K562 (cell line): ENCODE measurements around the gene ARMH4. TPM values are rescaled to one million over a fixed set of nuclear protein-coding genes. Genes with fewer than 3 reads are reported as not detected.
A peak's percentile ranks its signal among the peaks of the same experiment; 100 is the strongest.

ENCODE experiments used
- ATAC-seq: fragments of 200-7000 bp; cut with Tn5 transposase; 3 replicates; pipeline ENCODE4 v1.9.1; 2020; ENCODE audit warnings: moderate library complexity
- BruUV-seq: library from RNA; stranded (reverse); fragments of 400-500 nt; replicated peaks from 2 replicates; lab custom pipeline; 2021; lab: Mats Ljungman, UMichigan
- CTCF ChIA-PET: fragments of 300-600 bp; formaldehyde crosslinking; extraction: SDS; loops from one replicate; lab custom pipeline; 2021; ENCODE audit warnings: low intra/inter-chr PET ratio; lab: Yijun Ruan, JAX
- POLR2A ChIA-PET: fragments of 300-600, 350-650 bp; sonication (Branson Sonifier 250); formaldehyde crosslinking; extraction: SDS; loops from one replicate; lab custom pipeline; 2021; ENCODE audit warnings: antibody characterized with exemption, inconsistent platforms; lab: Yijun Ruan, JAX
- DNase-seq, 4 experiments: peaks; one replicate each; pipeline versions ENCODE4 v3.0.0 to v3.0.0-alpha.2; 2011 to 2018; ENCODE audit warnings: low spot score in 3 of 4, mixed read lengths in 3 of 4; ENCODE audit errors: extremely low read depth in 1 of 4
- FAIRE-seq: peaks from 2 replicates; lab custom pipeline; 2011; peaks lifted over from hg19 to GRCh38; lab: Jason Lieb, UNC
- H2AFZ ChIP-seq: 2 replicates; pipeline ENCODE4 v1.6.0; 2011; ENCODE audit warnings: low read depth, low read length, control low read depth, inconsistent platforms
- H3K27ac ChIP-seq: fragments of 200-600 bp; 3 replicates; pipeline ENCODE4 v1.8.0; 2011; ENCODE audit warnings: low read depth, mild to moderate bottlenecking, control low read depth, inconsistent platforms, low read length, moderate library complexity, mixed read lengths; ENCODE audit errors: extremely low read depth
- H3K27me3 ChIP-seq, 2 experiments: fragments of 300-600 bp in 1 of 2; 2 replicates in 1 of 2; 3 replicates in 1 of 2; pipeline versions ENCODE4 v1.6.0 to v1.8.0; 2011; ENCODE audit warnings: inconsistent platforms in 2 of 2, low read length in 2 of 2, mild to moderate bottlenecking in 1 of 2, mixed read lengths in 1 of 2, moderate library complexity in 1 of 2; ENCODE audit not compliant: control insufficient read depth in 2 of 2, insufficient read depth in 2 of 2
- H3K36me3 ChIP-seq: fragments of 300-600 bp; 3 replicates; pipeline ENCODE4 v1.8.0; 2011; ENCODE audit warnings: mild to moderate bottlenecking, low read length, inconsistent platforms; ENCODE audit not compliant: control insufficient read depth, insufficient read depth
- H3K4me1 ChIP-seq, 2 experiments: fragments of 200-600 bp in 1 of 2; replicated peaks in 1 of 2; 2 replicates in 1 of 2; 3 replicates in 1 of 2; pipeline versions ENCODE4 v1.5.1 to v1.8.0; 2011; ENCODE audit warnings: inconsistent platforms in 2 of 2, low read length in 2 of 2, mild to moderate bottlenecking in 1 of 2, mixed read lengths in 1 of 2, moderate library complexity in 1 of 2; ENCODE audit not compliant: control insufficient read depth in 2 of 2, insufficient read depth in 2 of 2
- H3K4me2 ChIP-seq: 2 replicates; pipeline ENCODE4 v1.6.1; 2011; ENCODE audit warnings: low read length, control low read depth, inconsistent platforms, mixed read lengths; ENCODE audit not compliant: insufficient read depth
- H3K4me3 ChIP-seq: fragments of 200-600 bp; sonication (generic), shearing (Covaris generic); 2 replicates; pipeline ENCODE4 v1.5.1; 2016; ENCODE audit warnings: control low read depth, inconsistent platforms
- H3K79me2 ChIP-seq: fragments of 200-600 bp; 3 replicates; pipeline ENCODE4 v1.8.0; 2011; ENCODE audit warnings: low read length, inconsistent platforms; ENCODE audit not compliant: control insufficient read depth, insufficient read depth
- H3K9ac ChIP-seq, 2 experiments: 2 replicates each; pipeline versions ENCODE4 v1.6.0 to v1.6.1; 2011; ENCODE audit warnings: low read depth in 2 of 2, low read length in 2 of 2, control low read depth in 1 of 2, inconsistent platforms in 1 of 2, mild to moderate bottlenecking in 1 of 2, mixed read lengths in 1 of 2; ENCODE audit not compliant: insufficient read depth in 1 of 2
- H3K9me1 ChIP-seq: one replicate; pipeline ENCODE4 v1.6.0; 2011; ENCODE audit warnings: inconsistent platforms, mild to moderate bottlenecking, low read length, moderate library complexity; ENCODE audit not compliant: control insufficient read depth, insufficient read depth
- H3K9me3 ChIP-seq: replicated peaks from 2 replicates; pipeline ENCODE4 v1.5.1; 2011; ENCODE audit warnings: low read depth, low read length, inconsistent platforms; ENCODE audit not compliant: control insufficient read depth, insufficient read depth
- H4K20me1 ChIP-seq: replicated peaks from 2 replicates; pipeline ENCODE4 v1.6.1; 2011; ENCODE audit warnings: low read length, inconsistent platforms, mixed read lengths; ENCODE audit not compliant: control insufficient read depth, insufficient read depth
- EZH2 ChIP-seq: IDR thresholded peaks from 2 replicates; pipeline ENCODE4 v1.6.1; 2012; ENCODE audit warnings: low read depth, mild to moderate bottlenecking, inconsistent platforms, low read length, borderline replicate concordance
- MTA3 ChIP-seq: fragments of 450-650 bp; formaldehyde crosslinking; IDR thresholded peaks from 2 replicates; pipeline ENCODE4 v1.6.1; 2017; ENCODE audit warnings: mild to moderate bottlenecking, borderline replicate concordance
- NCOA4 ChIP-seq: fragments of 450-650 bp; IDR thresholded peaks from 2 replicates; pipeline ENCODE4 v1.6.1; 2018; ENCODE audit warnings: mild to moderate bottlenecking; ENCODE audit not compliant: partially characterized antibody
- NFYB ChIP-seq: IDR thresholded peaks from 2 replicates; pipeline ENCODE4 v1.6.1; 2011; ENCODE audit warnings: mild to moderate bottlenecking, moderate library complexity; ENCODE audit not compliant: insufficient read length; ENCODE audit errors: extremely low read depth
- POLR2AphosphoS2 ChIP-seq: IDR thresholded peaks from 2 replicates; pipeline ENCODE4 v1.6.1; 2012; ENCODE audit warnings: low read length, improper control_type of control experiment
- PYGO2 ChIP-seq: fragments of 450-650 bp; IDR thresholded peaks from 2 replicates; pipeline ENCODE4 v1.6.1; 2016; ENCODE audit warnings: mild to moderate bottlenecking, missing genetic modification characterization, moderate library complexity, missing compliant biosample characterization
- SIN3B ChIP-seq: fragments of 450-650 bp; IDR thresholded peaks from 2 replicates; pipeline ENCODE4 v1.6.1; 2017; ENCODE audit warnings: low read depth, mild to moderate bottlenecking, moderate library complexity
- U2AF1 ChIP-seq: fragments of 200-400 bp; formaldehyde crosslinking; optimal IDR thresholded peaks from 2 replicates; pipeline ENCODE3; 2017; ENCODE audit warnings: mild to moderate bottlenecking, low read depth, low read length, moderate library complexity
- ZBTB34 ChIP-seq: fragments of 250-450 bp; sonication (Bioruptor Pico); IDR thresholded peaks from 2 replicates; pipeline ENCODE4 v1.8.0; 2021; ENCODE audit warnings: mild to moderate bottlenecking, moderate library complexity
- ZNF277 ChIP-seq: fragments of 250-450 bp; sonication (Bioruptor Pico); IDR thresholded peaks from 2 replicates; pipeline ENCODE4 v1.8.0; 2022; ENCODE audit warnings: inconsistent platforms, mild to moderate bottlenecking, moderate library complexity, borderline replicate concordance
- WGBS: fragments of 100-300 bp; shearing (Covaris generic); methylation state at CpG from one replicate; pipeline ENCODE4 v1.1.6; 2016; ENCODE audit warnings: low coverage, mixed read lengths; ENCODE audit not compliant: insufficient coverage; ENCODE audit errors: missing lambda C conversion rate; 5-methylcytosine and 5-hydroxymethylcytosine counted together
- in situ Hi-C: fragments of 300-500 bp; cut with MboI; formaldehyde crosslinking; loops from 4 replicates; pipeline ENCODE4 v1.15.0; 2018; ENCODE audit warnings: inconsistent platforms, mixed read lengths
- intact Hi-C: fragments of 100-400 bp; cut with micrococcal nuclease; formaldehyde crosslinking; loops from 2 replicates; pipeline ENCODE4 v1.14.2; 2022
- polyA plus RNA-seq, 8 experiments: library from polyadenylated mRNA; depleted of rRNA in 4 of 8; stranded (reverse) in 5 of 8; unstranded in 3 of 8; fragments of >200 nt; fragmentation: Nextera tagmentation in 2 of 8; fragmentation: Illumina TruSeq in 1 of 8; extraction: Ambion mirVana in 2 of 8; extraction: Trizol in 1 of 8; gene quantifications; 2 replicates each; pipeline versions ENCODE4 v1.2.1 to v1.2.3, GENCODE V29; 2011 to 2014; ENCODE audit warnings: inconsistent platforms in 1 of 8, missing spikeins in 1 of 8
- total RNA-seq, 7 experiments: library from RNA; depleted of rRNA in 6 of 7; stranded (reverse); fragments of >200 nt in 6 of 7; fragmentation: Illumina TruSeq in 2 of 7; extraction: Trizol in 2 of 7; gene quantifications; 2 replicates each; pipeline versions ENCODE4 v1.2.1 to v1.2.3, GENCODE V29; 2011 to 2021; ENCODE audit warnings: low replicate concordance in 1 of 7

The ARMH4 gene
- total and polyA plus RNA-seq, 9 of the 15 experiments (the other 6 are each of a cell fraction or from before 2014, with no cell fraction given), result 0.06 to 0.98 (median 0.07) TPM; not detected in 2

GRCh38 chr14:58151133-58152013 is 640 bp downstream of the ARMH4 start:
- peak overlapping the region; percentile 86 for H3K4me2 ChIP-seq
- no peaks in the 10 kb centered on the region; the same call in 1 of the 2 replicates for H3K9me3 ChIP-seq
- ChIA-PET CTCF (no interaction called here), POLR2A (no interaction called here)
- intact Hi-C loops, result no loop called here
- H4K20me1 ChIP-seq, result no peaks in the 10 kb centered on the region
- H3K27ac ChIP-seq, result no peak overlapping the region; the same call in 2 of the 3 replicates
- BruUV-seq, result no TSS peak
- 19% methylated on average over 24 of the region's 56 CpGs for WGBS
- in situ Hi-C loops, result no loop called here
- peak; percentile 53 for ATAC-seq
- no peaks in the 10 kb centered on the region for H3K9me1 ChIP-seq
- no peaks in the 10 kb centered on the region for H3K36me3 ChIP-seq
- FAIRE-seq, result no peak
- H2AFZ ChIP-seq, result peak overlapping the region; percentile 81
- H3K79me2 ChIP-seq, result no peaks in the 10 kb centered on the region
- H3K9ac ChIP-seq, result peak overlapping the region in 1 of 2 experiments; percentile 86; a peak in 2 of 4 replicates
- H3K27me3 ChIP-seq, result peaks cover 15 to 16% of the 10 kb centered on the region in 2 experiments; a peak in 4 of 5 replicates
- 0 out of 2 replicates have a peak, but pooled peaks have one; percentile 44 for TF ChIP-seq MTA3
- TF ChIP-seq PYGO2 (tag), result no peak
- peaks cover 3 to 11% of the 10 kb centered on the region in 2 experiments; a peak in 4 of 5 replicates for H3K4me1 ChIP-seq
- H3K4me3 ChIP-seq, result peak overlapping the region; percentile 46
- no peak for DNase-seq

- H3K4me3 ChIP-seq, result no peak overlapping the region
- H3K9me3 ChIP-seq, result no peaks in the 10 kb centered on the region
- ATAC-seq (no peak), DNase-seq (no peak), FAIRE-seq (no peak)
- H4K20me1 ChIP-seq, result no peaks in the 10 kb centered on the region
- H3K9ac ChIP-seq, result no peak overlapping the region
- no peak overlapping the region for H3K4me2 ChIP-seq
- no peak overlapping the region for H2AFZ ChIP-seq
- H3K4me1 ChIP-seq, result peaks cover 3 to 11% of the 10 kb centered on the region in 2 experiments; a peak in 4 of 5 replicates
- no TSS peak for BruUV-seq
- H3K36me3 ChIP-seq, result no peaks in the 10 kb centered on the region
- WGBS, result 1% methylated on average over 6 of the region's 6 CpGs
- ChIA-PET POLR2A (interaction anchor here (0.8 to 1.0 kb wide), 2 partner anchors 11 to 20 kb away, joined by 3 read pairs; no protein-coding TSS in a partner anchor), CTCF (no interaction called here)
- peaks cover 15 to 16% of the 10 kb centered on the region in 2 experiments; a peak in 4 of 5 replicates for H3K27me3 ChIP-seq
- no peaks in the 10 kb centered on the region for H3K79me2 ChIP-seq
- no peak overlapping the region for H3K27ac ChIP-seq
- no peaks in the 10 kb centered on the region for H3K9me1 ChIP-seq
- in situ Hi-C loops, result no loop called here
- intact Hi-C loops, result no loop called here
- no peak for TF ChIP-seq NCOA4
- TF ChIP-seq ZNF277 (CRISPR knock-in tag), result no peak
- no peak for TF ChIP-seq U2AF1
- no peak for TF ChIP-seq EZH2
- TF ChIP-seq POLR2AphosphoS2, result no peak
- no peak for TF ChIP-seq ZBTB34 (CRISPR knock-in tag)
- no peak for TF ChIP-seq NFYB
- no peak for TF ChIP-seq SIN3B
Observed at GRCh38 chr14:58150243-58150805, 1.7 kb downstream of the ARMH4 start.
